Neural cell (in vitro differentiated cells): ENCODE results near the gene C2CD4B. TPM values are rescaled to one million over a fixed set of nuclear protein-coding genes. Genes with fewer than 3 reads are reported as not detected.

Experiments used
- H2AFZ ChIP-seq: fragments of 200-600, 300-800 bp; sonication (generic), shearing (Covaris generic); 2 replicates; pipeline ENCODE4 v1.6.0; 2014; ENCODE audit warnings: low read depth, mild to moderate bottlenecking, antibody characterized with exemption, low read length, moderate library complexity
- H3F3A ChIP-seq: fragments of 200-600 bp; shearing (Covaris generic); 2 replicates; pipeline ENCODE4 v1.6.1; 2016; ENCODE audit warnings: mild to moderate bottlenecking, moderate library complexity, mixed read lengths, antibody characterized with exemption, low read length; ENCODE audit not compliant: insufficient read depth, poor library complexity, severe bottlenecking
- H3K27ac ChIP-seq: fragments of 200-600, 300-800 bp; sonication (generic), shearing (Covaris generic); 2 replicates; pipeline ENCODE4 v1.5.1; 2014; ENCODE audit warnings: mild to moderate bottlenecking, low read length, moderate library complexity
- H3K27me3 ChIP-seq: fragments of 300-800, 200-600 bp; sonication (generic), shearing (Covaris generic); 2 replicates; pipeline ENCODE4 v1.6.0; 2014; ENCODE audit warnings: mild to moderate bottlenecking, low read depth, low read length, moderate library complexity; ENCODE audit not compliant: insufficient read depth
- H3K36me3 ChIP-seq: fragments of 300-800, 200-600 bp; sonication (generic), shearing (Covaris generic); 2 replicates; pipeline ENCODE4 v1.5.1; 2014; ENCODE audit warnings: mild to moderate bottlenecking, antibody characterized with exemption, low read length, moderate library complexity; ENCODE audit not compliant: insufficient read depth
- H3K4me2 ChIP-seq: fragments of 300-800, 200-600 bp; sonication (generic), shearing (Covaris generic); 2 replicates; pipeline ENCODE4 v1.6.0; 2014; ENCODE audit warnings: mild to moderate bottlenecking, low read length
- H3K4me3 ChIP-seq: fragments of 300-800, 200-600 bp; sonication (generic), shearing (Covaris generic); 2 replicates; pipeline ENCODE4 v1.5.1; 2014; ENCODE audit warnings: mild to moderate bottlenecking, low read length, moderate library complexity
- H3K79me2 ChIP-seq: fragments of 200-600 bp; shearing (Covaris generic); replicated peaks from 2 replicates; pipeline ENCODE4 v1.6.0; 2014; ENCODE audit warnings: mild to moderate bottlenecking, low read length, moderate library complexity; ENCODE audit not compliant: insufficient read depth
- H3K9ac ChIP-seq: fragments of 300-800, 200-600 bp; sonication (generic), shearing (Covaris generic); 2 replicates; pipeline ENCODE4 v1.6.1; 2016; ENCODE audit warnings: mild to moderate bottlenecking, low read length, mixed read lengths
- H3K9me2 ChIP-seq: fragments of 200-600 bp; shearing (Covaris generic); 2 replicates; pipeline ENCODE4 v1.6.1; 2016; ENCODE audit warnings: mild to moderate bottlenecking, low read length, mixed read lengths; ENCODE audit not compliant: insufficient read depth
- H3K9me3 ChIP-seq: fragments of 200-600, 300-800 bp; sonication (generic), shearing (Covaris generic); 2 replicates; pipeline ENCODE4 v1.6.1; 2016; ENCODE audit warnings: mild to moderate bottlenecking, mixed run types, low read length, moderate library complexity, mixed read lengths
- H4K20me1 ChIP-seq: fragments of 200-600 bp; shearing (Covaris generic); 2 replicates; pipeline ENCODE4 v1.6.1; 2016; ENCODE audit warnings: mild to moderate bottlenecking, mixed run types; ENCODE audit not compliant: insufficient read depth
- CTCF ChIP-seq: fragments of 450-650 bp; IDR thresholded peaks from 2 replicates; pipeline ENCODE4 v1.5.1; 2014; ENCODE audit warnings: antibody characterized with exemption, mild to moderate bottlenecking, moderate library complexity; ENCODE audit not compliant: poor library complexity, severe bottlenecking
- EP300 ChIP-seq: fragments of 450-650 bp; conservative IDR thresholded peaks from 2 replicates; pipeline ENCODE4 v1.6.1; 2014; ENCODE audit warnings: antibody characterized with exemption, mild to moderate bottlenecking, moderate library complexity; ENCODE audit not compliant: poor library complexity, severe bottlenecking
- EZH2 ChIP-seq: fragments of 200-600, 300-800 bp; shearing (Covaris generic), sonication (generic); IDR thresholded peaks from 2 replicates; pipeline ENCODE4 v1.6.1; 2014; ENCODE audit warnings: antibody characterized with exemption, low read length, borderline replicate concordance, mild to moderate bottlenecking; ENCODE audit not compliant: insufficient read depth, poor library complexity, severe bottlenecking
- MXI1 ChIP-seq: fragments of 450-650 bp; conservative IDR thresholded peaks from 2 replicates; pipeline ENCODE4 v1.6.1; 2014; ENCODE audit warnings: antibody characterized with exemption, mild to moderate bottlenecking; ENCODE audit not compliant: poor library complexity, severe bottlenecking
- POLR2AphosphoS5 ChIP-seq: IDR thresholded peaks from 2 replicates; pipeline ENCODE4 v1.6.1; 2012
- RAD21 ChIP-seq: fragments of 450-650 bp; conservative IDR thresholded peaks from 2 replicates; pipeline ENCODE4 v1.6.1; 2014; ENCODE audit warnings: antibody characterized with exemption, mild to moderate bottlenecking, moderate library complexity
- REST ChIP-seq: IDR thresholded peaks from 2 replicates; pipeline ENCODE4 v1.6.1; 2012; ENCODE audit warnings: borderline replicate concordance
- SMC3 ChIP-seq: fragments of 450-650 bp; conservative IDR thresholded peaks from 2 replicates; pipeline ENCODE4 v1.6.1; 2014; ENCODE audit warnings: antibody characterized with exemption, mild to moderate bottlenecking, moderate library complexity; ENCODE audit not compliant: poor library complexity
- TAF1 ChIP-seq: IDR thresholded peaks from 2 replicates; pipeline ENCODE4 v1.6.1; 2012; ENCODE audit warnings: low read depth
- polyA plus RNA-seq: library from polyadenylated mRNA; depleted of rRNA; stranded (reverse); fragments of >200 nt; gene quantifications from 2 replicates; pipeline ENCODE4 v1.2.3, GENCODE V29; 2014

C2CD4B gene
- polyA plus RNA-seq, 1 donor from 2014 or later: not detected

- no peak overlapping the region for H3K4me2 ChIP-seq
- H4K20me1 ChIP-seq: no peaks in the 10 kb centered on the region
- TF ChIP-seq EP300 (no peak), TAF1 (no peak), MXI1 (no peak), POLR2AphosphoS5 (no peak), SMC3 (no peak), CTCF (no peak), RAD21 (no peak), EZH2 (no peak), REST (no peak)
- no peak overlapping the region for H3K9ac ChIP-seq
- H3K9me2 ChIP-seq: no peaks in the 10 kb centered on the region
- no peaks in the 10 kb centered on the region for H3K36me3 ChIP-seq
- H3K27me3 ChIP-seq: no peaks in the 10 kb centered on the region
- H2AFZ ChIP-seq: no peak overlapping the region
- H3K79me2 ChIP-seq: no peaks in the 10 kb centered on the region
- H3K9me3 ChIP-seq: no peaks in the 10 kb centered on the region
- no peak overlapping the region for H3K4me3 ChIP-seq
- H3K27ac ChIP-seq: no peak overlapping the region
- H3F3A ChIP-seq: no peaks in the 10 kb centered on the region
Observed at GRCh38 chr15:62141200-62141599, 23.9 kb downstream of the C2CD4B start.

- no peaks in the 10 kb centered on the region for H3K36me3 ChIP-seq
- H3K4me2 ChIP-seq: no peak overlapping the region
Observed at GRCh38 chr15:62138124-62138523, 27.0 kb downstream of the C2CD4B start.

More at GRCh38 chr15:62138124-62138523, 27.0 kb downstream of the C2CD4B start:
- Histone ChIP-seq H2AFZ (no peak overlapping the region), H3K27ac (no peak overlapping the region), H3K9me2 (no peaks in the 10 kb centered on the region), H4K20me1 (no peaks in the 10 kb centered on the region), H3K4me3 (no peak overlapping the region), H3K79me2 (no peaks in the 10 kb centered on the region), H3K9me3 (no peaks in the 10 kb centered on the region), H3K27me3 (no peaks in the 10 kb centered on the region), H3K9ac (no peak overlapping the region), H3F3A (no peaks in the 10 kb centered on the region)
- no peak for TF ChIP-seq TAF1
- TF ChIP-seq POLR2AphosphoS5: no peak
- no peak for TF ChIP-seq SMC3
- no peak for TF ChIP-seq RAD21
- TF ChIP-seq EZH2: no peak
- TF ChIP-seq MXI1: no peak
- TF ChIP-seq EP300: no peak
- TF ChIP-seq CTCF: no peak
- no peak for TF ChIP-seq REST
